Stimulated activated CD8-positive, alpha-beta memory T cell treated with anti-CD3 and anti-CD28 coated beads, Interleukin-7, amount 100 ng/mL, for 1 hour (primary cell): ENCODE data around the gene SLC25A26.

Source experiments
- DNase-seq, 2 donors: peaks; one replicate each; pipeline ENCODE4 v3.0.0-alpha.2; 2020; ENCODE audit warnings: low read depth in 2 of 2

The SLC25A26 gene

DNA sequence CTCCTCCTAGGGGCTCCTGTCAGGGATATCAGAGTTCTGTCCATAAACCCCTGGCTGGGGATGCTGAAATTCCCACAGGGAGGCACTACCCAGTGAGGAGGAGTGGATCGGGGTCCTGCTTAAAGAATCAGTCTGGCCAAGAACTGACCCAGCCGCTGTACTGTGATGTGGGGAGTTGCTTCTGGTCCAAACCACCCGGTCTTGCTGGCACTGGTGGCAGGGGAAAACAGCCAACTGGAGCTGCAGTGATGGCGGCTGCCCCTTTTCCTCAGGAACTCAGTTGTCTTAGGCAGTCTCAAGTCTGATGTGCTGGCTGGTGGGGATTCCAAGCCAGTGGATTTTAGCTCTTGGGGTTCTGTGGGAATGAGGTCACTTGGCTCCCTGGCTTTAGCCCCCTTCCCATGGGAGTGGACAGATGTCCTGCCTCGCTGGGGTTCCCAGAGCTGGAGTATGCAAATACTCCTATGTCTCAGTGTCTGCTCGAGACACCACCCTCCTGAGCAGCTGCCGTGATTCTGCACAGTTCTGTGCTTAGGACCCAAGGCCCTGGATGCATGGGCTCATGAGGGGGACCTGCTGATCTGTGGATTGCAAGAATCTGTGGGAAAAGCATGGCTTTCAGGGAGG is 97.1 kb downstream of the SLC25A26 start:
- DNase-seq = no peak

DNA sequence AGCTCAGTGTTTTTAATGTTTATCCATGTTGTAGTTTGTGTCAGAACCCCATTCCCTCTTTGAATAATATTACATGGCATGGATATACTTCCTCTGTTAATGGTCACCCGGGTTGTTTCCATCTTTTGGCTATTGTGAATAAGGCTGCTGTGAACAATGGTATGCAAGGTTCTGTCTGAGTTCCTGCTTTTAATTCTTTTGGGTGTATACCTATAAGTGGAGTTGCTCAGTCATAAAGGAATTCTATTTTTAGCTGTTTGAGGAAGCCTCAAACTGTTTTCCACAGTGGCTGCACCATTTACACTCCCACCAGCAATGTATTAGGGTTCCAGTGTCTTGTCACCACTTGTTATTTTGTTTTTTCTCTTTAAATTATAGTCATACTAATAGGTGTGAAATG is 99.6 kb downstream of the SLC25A26 start:
- DNase-seq = no peak

DNA sequence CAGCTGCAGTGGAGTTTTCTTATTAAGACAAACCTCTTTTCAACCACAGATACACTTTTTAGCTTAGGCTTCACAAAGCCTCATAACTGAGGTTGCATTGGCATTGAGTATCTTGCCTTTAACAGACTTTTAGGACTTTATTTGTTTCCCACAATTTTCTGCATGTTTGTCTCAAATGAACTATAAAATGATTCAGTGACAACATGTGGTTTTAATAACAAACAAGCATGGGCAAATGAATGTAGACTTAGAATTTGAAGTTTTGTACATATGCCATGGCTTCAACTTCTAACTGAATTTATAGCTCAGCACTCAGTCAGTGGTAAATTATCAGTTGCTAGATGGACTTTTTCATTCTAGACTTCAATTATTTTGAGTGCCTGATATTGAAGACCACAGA is 101.6 kb downstream of the SLC25A26 start:
- no peak for DNase-seq

DNA sequence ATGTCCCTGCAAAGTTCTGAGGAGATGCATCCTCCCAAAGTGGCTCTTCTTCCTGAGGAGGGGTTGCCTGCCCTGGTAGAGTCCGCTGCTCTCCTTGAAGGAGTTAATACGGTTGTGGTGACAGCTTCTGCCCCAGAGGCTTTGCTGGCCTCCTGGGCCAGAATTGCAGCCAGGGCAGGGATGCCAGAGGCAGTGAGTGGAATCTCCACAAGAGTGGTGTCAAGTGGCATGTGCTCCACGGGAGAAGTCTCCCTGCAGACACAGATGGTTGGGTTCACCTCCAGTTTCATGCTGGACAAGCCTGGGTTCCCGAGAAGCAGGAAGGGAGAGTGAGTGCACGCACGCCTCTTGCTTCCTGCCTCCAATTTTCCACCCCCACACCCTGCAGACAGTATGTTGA is 105.5 kb downstream of the SLC25A26 start:
- DNase-seq = no peak

DNA sequence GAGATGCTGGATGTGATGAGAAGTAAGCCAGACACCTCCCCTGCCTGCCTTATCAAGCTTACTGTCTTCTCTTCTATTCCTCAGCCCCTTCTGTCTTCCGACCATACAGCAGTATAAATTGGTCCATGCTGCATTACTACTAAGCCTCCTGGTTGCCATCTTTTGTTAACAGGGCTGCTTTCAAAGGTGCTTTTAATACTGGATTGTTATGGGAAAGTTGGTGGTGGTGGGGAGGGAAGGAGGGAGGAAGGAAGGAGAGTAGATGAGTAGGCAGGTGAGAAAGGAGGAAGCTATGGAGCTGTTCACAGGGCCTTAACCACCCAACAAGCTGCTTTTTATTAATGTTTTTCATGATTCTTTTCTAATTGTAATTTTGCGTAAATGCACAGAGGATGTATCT is 114.9 kb downstream of the SLC25A26 start:
- no peak for DNase-seq

DNA sequence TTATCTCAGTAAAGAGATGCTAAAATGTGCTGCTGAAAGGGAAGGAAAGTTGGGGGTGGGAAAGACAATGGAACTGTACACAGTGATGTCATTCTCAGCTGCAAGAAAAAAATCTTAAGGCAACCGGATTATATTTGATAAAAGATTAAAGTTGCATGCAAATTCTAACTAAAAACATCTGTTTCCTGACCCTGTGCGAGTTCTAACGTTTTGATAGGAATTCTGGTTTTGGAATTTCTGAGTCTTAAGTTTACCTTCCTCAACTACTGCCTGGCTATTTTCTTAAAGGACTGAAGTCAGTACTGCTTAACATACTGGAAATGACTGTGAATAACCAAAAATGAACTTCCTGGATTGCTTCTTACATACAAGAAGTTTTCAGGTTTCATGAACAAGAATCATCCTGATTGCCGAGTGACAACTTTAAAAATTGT is 115.5 kb downstream of the SLC25A26 start:
- DNase-seq = no peak

DNA sequence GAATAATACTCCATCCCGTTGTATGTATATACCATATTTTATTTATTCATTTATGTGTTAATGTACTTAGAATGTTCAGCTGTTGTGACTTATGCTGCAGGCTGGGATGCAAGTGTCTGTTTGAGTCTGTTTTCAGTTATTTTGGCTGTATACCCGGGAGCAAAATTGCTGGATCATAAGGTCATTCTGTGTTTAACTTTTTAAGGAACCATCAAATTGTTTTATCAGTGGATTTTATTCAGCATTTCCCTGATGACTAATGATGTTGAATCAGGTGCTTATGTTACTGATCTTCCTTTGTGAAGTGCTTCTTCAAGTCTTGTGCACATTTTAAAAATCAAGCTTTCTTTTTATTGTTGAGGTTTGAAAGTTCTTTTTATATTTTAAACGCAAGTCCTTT is 118.1 kb downstream of the SLC25A26 start:
- no peak for DNase-seq

DNA sequence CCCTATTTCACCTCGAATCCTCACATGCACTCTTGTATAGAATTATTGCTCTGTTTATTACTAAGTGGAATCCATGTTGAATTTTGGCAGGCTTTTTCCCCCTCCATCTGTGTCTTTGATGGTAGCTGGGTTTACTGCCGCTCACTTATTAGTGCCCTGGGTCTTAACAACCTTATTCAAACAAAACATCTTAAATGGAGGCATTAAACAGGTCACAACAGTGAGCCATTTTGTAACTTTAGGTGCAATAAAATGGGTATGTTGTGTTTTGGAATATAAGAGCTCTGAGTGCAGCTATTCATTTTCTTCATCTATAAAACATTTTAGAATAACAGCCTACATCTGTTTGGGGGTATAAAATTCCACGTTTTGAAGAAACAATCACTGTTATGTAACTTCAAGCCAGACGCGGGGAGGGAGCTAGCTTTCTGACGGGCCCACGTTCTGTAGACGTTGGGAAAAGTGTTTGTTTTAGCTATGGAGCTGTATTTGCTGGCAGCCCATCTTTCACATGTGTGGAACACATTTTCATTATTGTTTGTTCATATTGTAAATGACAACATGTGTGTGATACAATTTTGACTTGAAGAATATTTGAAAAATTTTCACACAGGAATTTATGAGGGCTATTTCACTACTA is 122.0 kb downstream of the SLC25A26 start:
- DNase-seq = no peak

DNA sequence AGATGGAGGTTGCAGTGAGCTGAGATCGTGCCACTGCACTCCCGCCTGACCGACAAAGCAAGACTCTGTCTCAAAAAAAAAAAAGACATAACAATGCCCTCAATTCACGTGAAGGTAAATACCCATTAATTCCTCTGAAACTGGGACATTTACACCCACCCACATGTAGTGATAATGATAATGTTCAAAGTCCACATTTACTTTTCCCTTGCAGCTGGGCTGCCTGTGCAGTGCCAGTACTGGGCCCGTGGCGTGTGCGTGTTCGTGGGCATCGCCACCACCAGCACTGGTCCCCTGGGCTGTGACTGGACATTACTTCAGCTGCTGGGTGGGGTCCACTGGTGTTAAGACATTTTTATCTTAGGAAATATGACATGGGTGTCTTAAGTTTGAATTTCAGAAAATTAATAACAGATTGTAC is 123.6 kb downstream of the SLC25A26 start:
- no peak for DNase-seq

DNA sequence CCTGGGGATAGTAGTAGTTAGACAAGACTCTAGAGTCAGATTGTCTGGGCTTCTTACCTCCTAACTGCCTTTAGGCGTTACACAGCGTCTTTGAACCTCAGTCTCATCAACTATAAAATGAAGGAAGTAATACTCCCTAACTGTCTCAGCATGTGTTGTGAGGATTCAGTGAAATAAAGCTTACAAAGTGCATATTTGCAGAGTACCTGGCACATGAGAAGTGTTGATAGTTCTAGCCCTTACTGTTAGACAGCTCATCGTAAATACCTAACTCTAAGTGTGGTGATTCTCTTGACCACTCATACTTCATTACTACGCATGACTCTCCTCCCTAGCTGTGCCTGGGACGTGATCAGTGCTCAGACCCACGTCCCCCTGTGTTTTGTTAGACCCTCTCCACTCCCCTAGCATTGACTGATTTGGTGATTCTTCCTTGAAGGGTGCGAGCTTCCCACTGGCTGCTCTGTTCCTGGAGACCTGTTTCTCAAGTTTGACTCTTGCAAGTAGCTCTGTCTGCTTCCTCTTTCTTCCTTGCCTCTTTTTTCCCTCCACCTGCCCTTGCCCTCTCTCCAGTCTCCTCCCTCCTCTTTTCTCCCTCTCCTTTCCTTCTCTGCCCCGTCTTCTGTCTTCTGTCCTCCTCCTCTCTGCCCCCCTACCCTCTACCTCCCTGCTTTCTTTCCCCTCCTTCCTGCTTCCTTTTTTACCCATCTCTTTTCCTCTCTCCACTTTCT is 124.2 kb downstream of the SLC25A26 start:
- no peak for DNase-seq

DNA sequence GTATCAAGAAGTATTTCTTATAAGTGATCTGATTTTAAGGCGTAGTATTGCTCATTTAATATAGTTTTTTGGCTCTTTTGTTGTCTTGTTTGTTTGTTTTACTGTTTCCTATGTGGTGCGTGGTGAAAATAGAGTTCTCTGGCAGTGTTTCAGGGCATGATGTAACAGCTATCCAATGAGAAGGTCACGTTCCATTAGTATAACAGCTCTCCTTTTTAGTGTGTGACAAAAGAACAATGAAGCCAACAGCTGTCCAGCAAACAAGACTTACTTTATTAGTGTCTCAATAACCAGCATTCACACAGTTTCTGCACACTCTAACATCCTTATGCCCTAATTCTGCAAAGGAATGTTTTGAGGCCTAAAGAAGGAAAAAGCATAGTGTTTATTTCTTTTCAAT is 127.9 kb downstream of the SLC25A26 start:
- no peak for DNase-seq

DNA sequence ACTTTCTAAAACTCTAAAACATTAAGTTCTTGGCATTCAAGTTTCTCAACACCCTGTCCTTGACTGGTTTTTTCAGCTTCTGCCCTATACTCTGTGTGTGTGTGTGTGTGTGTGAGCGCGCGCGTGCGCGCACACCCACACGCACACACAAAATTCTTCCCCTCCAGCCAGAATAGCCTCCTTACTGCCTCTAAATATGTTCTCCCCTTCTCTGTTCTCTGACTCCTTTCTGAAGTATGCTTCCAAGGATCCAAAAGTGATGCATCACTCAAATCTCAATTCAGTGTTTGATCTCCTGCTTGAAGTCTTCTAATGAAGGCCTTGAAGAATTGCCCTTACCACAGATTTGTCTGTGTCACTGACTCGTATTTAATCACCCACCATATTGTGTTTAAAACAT is 129.8 kb downstream of the SLC25A26 start:
- no peak for DNase-seq

DNA sequence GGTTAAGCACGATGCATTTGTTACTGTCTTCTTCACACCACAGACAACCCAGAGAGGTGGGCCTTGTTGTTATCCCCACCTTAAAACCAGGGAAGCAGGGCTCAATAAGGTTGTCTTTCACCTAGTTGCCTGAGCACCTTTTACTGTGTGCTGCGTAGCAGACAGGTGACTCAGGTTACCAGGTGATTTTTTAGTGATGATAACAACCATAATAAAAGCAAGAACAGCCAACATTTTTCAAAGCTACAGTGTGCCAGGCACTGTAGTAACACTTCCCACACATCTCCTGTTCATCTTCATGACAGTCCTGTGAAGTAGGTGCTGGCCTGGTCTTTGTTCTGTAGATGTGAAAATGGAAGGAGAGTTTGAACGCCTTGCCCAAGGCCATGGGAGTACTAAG is 132.2 kb downstream of the SLC25A26 start:
- DNase-seq = no peak

DNA sequence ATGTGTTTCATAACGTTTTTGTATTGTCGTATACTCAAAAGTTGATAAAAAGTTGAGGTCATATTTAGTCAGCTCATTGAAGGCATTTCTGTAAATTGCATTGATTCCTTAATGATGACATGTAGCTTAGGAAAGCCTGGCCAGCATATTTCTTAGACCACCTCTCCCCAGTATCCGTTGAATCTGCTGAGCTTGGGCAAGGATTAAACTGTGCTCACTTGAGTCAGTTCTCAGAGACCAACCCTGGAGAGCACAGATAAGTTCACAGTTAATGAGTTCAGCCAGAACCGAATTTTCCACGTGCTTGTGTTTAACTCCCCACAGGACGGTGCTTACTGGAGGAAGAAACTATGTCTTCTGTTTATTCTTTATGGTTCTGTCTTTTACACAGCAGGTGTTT is 132.7 kb downstream of the SLC25A26 start:
- DNase-seq = no peak

DNA sequence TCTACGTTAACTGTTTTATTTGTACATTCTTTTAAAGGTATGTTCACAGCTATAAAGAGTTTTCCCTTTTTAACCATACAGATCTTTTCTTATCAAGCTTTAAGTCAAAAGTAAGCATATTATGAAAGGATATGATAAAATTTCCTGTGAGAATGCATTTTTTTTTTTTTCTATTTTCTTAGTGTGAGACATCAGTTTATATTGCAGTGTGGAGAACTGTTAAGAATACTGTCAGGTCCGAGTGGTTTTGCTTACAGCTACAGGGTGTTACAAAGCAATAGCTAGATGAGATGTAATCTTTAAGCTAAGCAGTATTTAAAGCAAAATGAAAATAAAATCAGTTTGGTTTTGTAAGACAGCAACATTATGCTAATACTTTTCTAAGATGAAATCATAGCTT is 133.2 kb downstream of the SLC25A26 start:
- no peak for DNase-seq

DNA sequence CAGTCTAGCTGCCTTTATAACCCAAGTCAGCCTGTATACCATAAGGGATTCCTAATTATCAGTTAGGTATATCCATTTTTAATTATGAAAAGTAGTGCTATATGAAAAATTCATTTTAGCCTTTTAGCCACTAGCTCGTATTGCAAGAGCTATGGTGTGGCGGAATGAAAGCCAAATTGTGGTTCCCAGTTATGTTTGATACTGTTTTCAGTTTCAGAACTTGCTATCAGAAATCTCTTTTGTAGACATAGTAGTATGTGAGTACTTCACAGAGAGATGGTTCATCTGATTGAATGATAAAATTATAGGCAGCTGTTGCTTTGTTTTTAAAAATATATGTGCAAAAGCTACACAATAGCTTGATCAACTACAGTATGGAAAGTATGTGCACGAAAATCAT is 134.6 kb downstream of the SLC25A26 start:
- DNase-seq = no peak

DNA sequence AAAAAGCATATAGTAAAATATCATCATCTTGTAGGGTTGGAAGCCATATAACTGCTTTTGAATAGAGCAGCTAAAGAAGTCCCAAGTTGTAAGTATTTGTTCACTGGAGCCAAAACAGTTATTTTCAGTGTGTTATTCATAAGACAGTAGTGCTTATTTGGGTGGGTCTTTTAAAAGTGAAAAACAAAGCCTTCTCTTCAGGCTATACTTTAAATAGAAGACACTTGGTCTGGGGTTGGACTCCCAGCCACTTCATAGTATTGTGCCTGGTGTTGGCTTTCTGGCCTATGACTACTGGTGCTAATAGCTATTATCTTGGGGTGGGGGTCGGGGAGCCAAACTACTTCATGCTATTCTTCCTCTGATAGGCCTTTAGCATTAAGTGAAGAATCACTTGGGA is 135.2 kb downstream of the SLC25A26 start:
- no peak for DNase-seq

DNA sequence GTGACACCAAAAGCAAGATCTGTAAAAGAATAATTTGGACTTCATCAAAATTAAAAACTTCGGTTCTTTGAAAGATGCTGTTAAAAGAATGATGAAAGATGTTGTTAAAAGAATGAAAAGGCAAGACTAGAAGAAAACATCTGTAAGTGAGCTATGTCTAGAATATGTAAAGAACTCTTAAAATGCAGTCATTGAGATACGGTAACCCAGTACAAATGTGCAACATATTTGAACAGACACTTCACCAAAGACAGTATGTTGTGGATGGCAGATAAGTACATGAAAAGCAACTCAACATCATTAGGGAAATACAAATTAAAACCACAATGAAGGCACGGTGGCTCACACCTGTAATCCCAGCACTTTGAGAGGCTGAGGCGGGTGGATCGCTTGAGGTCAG is 140.6 kb downstream of the SLC25A26 start:
- no peak for DNase-seq

DNA sequence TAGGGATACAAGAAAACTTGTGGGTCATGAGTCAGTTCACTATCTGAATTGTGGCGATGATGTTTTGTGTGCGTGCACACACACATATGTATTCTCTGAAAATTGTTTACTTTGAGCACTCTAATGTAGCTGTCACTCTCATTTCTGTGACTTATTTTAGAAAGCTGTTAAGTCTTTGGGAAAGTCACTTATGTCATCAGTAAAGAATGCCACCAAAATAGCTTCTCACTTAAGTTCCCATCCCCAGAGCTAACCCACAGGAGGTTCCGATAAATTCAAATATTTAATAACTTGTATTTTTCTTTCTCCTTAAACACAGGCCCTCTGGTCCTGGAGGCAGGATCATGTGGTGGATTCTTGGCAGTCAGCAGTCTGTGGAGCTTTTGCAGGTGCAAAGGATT is 141.7 kb downstream of the SLC25A26 start:
- DNase-seq = no peak

DNA sequence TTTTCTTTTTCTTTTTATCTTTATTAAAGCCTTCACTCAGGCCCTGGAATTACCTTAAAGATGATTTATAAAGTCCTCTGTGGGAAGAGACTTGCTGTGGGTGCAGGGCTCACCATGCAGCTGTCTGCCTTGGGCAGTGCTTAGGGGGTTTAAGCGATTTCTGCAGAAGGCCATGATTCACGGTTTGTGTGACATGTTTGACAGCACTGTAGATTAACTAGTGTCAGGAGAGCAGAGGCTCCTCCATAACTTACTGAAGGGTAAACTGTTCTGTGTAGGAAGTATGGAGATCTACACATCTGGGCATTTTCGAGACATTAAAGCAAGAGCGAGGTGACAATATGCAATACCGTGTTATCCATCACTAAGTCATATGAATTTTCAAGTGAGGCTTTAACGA is 142.3 kb downstream of the SLC25A26 start:
- no peak for DNase-seq

DNA sequence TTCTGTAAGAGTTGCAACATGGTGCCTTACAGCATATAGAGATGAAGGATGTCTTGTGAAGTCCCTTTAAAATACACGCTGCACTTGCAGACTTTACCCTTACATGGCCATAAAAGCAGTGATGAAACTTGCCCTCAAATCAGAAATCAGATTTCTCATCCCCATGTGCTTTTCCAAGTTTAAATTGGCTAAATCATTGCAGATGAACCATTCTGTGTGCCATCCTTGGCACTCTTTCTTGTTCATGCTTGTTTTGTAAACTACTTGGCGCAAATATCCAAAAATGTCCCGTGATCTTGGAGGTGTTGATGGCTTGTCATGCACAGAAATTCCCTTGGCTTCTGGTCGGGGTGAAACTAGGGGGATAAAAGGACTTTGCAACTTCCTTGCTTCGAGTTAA is 144.3 kb downstream of the SLC25A26 start:
- DNase-seq = no peak

DNA sequence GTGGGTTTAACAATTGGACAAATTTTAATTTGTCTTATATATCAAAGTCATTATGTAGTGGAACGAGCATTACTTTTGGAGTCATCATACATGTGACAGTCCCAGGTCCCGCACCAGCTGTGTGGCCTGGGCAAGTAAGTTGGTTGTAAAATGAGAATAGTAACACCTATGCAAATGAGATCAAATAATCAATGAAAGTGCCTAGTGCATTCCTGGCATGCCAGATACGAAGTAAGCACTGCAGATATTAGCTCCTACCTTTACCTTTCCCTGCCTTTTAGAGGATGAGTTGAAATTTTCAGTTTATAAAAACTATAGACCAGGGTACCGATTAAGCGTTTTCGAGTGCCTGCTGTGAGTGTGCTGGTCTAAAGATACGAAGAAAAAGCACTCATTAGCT is 145.9 kb downstream of the SLC25A26 start:
- DNase-seq = no peak

DNA sequence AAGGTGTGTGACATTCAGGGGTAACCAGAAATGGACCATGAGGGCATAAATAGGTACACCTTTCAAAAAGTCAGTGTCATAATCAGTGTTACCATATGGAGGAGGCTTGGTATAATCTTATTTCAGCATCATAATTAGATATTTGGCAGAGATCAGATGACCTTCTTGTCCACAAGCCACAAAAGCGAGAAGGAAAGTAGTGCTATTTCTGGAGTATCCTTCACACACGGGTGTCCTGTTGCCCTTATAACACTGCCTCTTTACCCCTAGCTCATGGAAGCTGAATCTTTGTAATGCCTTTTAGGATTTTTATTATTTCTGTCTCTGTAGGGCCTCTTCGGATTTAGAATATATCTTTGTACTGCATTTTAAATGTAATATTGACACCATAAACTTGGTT is 147.2 kb downstream of the SLC25A26 start:
- DNase-seq = no peak
